ENCODE data around the gene NTSR1.

DNA sequence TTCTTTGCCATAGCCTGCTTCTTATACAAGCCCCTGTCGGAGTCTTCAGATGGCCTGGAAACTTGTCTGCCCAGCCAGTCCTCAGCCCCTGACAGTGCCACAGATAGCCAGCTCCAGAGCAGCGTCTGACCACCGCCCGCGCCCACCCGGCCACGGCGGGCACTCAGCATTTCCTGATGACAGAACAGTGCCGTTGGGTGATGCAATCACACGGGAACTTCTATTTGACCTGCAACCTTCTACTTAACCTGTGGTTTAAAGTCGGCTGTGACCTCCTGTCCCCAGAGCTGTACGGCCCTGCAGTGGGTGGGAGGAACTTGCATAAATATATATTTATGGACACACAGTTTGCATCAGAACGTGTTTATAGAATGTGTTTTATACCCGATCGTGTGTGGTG lies 36.9 kb upstream of the NTSR1 start:
- TF ChIP-seq, protein P1, sequence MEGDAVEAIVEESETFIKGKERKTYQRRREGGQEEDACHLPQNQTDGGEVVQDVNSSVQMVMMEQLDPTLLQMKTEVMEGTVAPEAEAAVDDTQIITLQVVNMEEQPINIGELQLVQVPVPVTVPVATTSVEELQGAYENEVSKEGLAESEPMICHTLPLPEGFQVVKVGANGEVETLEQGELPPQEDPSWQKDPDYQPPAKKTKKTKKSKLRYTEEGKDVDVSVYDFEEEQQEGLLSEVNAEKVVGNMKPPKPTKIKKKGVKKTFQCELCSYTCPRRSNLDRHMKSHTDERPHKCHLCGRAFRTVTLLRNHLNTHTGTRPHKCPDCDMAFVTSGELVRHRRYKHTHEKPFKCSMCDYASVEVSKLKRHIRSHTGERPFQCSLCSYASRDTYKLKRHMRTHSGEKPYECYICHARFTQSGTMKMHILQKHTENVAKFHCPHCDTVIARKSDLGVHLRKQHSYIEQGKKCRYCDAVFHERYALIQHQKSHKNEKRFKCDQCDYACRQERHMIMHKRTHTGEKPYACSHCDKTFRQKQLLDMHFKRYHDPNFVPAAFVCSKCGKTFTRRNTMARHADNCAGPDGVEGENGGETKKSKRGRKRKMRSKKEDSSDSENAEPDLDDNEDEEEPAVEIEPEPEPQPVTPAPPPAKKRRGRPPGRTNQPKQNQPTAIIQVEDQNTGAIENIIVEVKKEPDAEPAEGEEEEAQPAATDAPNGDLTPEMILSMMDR (IDR thresholded peaks at IDR 0.05) = no peak
- TF ChIP-seq POLR2A (IDR thresholded peaks at IDR 0.05) = no peak
